ENCODE measurements around the gene IER5L.

DNA sequence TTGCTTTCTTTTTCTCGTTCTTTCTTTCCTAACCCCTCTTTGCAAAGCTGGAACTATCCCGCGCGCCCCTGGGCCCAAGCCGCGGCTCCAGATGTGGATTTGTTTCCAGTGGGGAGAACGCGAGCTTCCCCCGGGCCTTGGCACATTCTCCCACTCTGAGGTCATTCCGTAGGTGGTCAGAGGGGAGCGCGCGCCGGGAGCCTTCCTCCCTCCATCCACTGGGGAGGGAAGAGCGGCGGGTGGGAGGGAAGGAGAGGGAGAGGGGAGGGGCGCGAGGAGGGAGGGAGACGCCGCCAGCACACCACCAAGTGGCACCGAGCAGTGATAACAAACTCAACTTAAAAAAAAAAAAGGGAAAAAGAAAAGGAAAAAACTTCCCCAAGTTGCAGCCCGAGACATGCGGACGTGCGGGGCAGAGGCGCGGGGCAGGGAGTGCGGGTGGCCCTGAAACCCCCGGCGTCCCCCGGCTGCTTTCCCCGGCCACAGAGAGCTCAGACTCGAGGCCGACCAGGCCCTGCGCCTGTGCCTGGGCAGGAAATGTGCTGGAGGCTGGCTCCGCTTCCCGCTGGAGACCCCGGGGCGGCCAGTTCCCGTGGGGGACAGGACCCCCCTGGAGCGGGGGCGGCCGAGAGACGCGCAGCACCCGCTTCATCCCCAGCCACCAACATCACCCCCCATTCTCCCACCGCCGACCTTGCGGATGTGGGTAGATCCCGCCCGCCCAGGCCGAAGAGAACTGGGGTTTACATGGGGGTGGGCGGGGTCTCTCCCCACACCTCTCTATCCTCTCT is 3.1 kb downstream of the IER5L start:
- TF ChIP-seq, protein P1, sequence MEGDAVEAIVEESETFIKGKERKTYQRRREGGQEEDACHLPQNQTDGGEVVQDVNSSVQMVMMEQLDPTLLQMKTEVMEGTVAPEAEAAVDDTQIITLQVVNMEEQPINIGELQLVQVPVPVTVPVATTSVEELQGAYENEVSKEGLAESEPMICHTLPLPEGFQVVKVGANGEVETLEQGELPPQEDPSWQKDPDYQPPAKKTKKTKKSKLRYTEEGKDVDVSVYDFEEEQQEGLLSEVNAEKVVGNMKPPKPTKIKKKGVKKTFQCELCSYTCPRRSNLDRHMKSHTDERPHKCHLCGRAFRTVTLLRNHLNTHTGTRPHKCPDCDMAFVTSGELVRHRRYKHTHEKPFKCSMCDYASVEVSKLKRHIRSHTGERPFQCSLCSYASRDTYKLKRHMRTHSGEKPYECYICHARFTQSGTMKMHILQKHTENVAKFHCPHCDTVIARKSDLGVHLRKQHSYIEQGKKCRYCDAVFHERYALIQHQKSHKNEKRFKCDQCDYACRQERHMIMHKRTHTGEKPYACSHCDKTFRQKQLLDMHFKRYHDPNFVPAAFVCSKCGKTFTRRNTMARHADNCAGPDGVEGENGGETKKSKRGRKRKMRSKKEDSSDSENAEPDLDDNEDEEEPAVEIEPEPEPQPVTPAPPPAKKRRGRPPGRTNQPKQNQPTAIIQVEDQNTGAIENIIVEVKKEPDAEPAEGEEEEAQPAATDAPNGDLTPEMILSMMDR (IDR thresholded peaks at IDR 0.05; ENCODE audit: low read length) = no peak
- no peak for TF ChIP-seq EZH2 (IDR thresholded peaks at IDR 0.05; ENCODE audit: borderline replicate concordance, low read length)
